ENCODE measurements around the gene DCTN3. TPM values are rescaled to one million over a fixed set of nuclear protein-coding genes. Genes with fewer than 3 reads are reported as not detected.

DCTN3 gene
- total RNA-seq, 1 experiment from 2014 or later, result 105 TPM

DNA sequence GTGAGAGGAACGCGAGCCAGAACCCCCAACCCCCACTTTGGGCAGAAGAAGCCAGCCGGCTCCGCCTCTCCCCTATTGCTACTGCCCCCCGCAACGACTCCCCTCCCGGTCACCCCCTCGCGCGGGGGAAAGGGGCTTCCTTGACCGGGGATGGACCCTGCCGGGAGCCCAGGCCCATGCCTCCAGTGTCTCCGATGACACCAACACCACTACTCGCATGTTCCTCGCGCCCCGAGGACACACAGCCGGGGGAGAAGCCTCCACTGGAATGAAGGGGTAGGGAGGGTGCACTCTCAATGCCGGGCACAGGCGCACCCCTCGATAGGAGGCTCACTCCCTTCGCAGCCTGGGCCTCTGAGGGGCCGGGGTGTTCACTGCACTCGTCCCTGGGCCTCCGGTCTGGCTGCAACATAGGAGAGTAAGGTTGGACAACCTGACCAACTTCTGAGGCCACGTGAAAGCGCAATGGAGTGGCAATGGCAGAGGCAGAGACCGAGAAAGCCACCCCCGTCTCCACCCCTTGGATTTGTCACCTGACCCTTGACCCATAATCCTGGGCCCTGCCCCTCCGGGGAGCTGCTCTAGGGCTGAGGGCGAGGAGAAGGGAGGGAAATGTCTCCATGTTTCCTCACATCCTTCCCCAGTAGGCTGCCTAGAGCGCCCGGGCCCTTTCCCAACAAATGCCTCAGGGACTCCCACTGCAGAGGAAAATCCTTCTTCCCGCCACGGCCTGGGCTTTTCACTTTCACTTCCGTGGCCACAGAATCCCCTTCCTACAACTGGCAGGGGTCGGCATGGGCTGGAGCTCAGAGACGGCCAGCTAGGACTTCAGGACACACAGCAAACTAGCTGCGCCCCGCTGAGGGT lies 29.7 kb downstream of the DCTN3 start:
- DNase-seq (ENCODE audit: low read depth), result no peak

DNA sequence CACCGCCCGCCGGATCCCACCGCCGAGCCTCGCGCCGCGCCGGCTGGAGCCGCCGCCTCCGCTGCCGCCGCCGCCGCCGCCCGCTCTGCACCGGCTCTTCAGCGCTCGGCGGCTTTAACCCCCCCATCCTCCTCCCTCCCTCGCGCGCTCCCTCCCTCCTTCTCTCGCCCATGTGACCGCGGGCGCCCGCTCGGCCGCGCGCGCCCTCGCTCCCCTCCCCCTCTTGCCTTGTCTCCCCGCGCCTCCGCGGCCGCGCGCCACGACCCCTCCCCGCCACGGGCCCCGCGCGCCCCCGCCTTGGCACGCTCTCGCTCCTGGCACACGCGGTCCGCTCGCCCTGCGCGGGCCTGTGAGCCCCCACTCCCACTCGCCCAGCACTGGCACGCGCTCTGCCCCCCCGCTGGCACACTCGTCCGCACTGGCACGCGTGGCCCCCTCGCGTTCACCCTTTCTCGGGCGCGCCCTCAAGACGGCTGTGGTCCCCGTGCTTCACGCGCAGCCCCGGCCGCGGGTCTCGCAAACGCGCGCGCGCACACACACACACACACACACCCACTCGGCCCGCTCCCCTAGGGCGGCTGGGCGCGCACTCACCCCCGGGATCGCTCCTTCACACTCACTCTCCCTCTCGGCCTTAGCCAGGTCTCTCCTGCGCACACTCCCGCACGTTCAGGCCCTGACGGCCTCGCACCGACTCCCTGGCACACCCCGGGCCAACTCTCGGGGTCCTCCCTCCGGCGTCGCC lies 30.5 kb downstream of the DCTN3 start, which contains the start of gene CNTFR:
Gene CNTFR (minus strand): TSS at position 89 of the 745 bp plus-strand sequence. CDS start 20,743 bp downstream, outside the sequence.
- no peak for DNase-seq (ENCODE audit: low read depth)

DNA sequence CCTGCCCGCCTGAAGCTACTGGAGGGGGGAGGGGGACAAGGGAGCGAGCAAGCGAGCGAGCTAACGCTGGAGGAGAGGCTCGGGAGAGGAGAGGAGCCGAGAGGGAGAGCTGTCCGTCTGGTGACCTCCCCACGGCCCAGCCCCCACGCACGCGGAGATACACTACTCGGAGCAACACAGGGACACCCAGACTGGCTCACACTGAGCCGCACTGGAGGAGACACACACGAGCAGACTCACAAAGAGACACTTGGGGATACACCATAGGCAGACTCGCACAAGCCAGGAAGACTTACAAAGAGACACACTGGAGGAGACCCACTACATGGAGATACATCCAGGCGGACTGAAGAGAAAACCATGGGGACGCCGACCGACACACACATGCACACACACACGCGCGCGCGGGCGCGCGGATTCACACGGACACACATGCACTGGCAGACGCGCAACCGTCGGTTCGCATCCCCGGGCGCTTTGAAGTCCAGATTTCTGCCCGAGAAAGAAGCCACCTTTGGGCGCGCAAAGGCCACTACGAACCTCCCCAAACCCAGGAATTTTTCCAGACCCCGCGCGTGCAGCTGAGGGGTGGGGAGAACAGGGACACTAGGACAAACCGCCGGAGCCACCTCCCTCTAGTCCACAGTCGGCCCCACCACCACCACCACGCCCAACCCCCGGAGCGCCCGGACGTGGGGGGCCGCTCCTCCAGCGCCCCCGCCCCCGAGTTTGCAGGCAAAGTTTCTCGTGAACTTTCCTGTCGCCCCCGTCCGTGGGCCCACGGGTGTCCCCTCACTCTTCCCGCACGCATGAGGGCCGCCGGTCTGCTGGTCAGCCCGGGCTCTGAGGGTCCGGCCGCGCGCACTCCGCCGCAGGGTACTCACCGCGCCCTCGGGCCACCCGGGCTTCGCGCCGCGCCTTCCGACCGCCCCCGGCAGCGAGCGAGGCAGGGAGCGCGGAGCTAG lies 31.3 kb downstream of the DCTN3 start:
- no peak for DNase-seq (ENCODE audit: low read depth)

DNA sequence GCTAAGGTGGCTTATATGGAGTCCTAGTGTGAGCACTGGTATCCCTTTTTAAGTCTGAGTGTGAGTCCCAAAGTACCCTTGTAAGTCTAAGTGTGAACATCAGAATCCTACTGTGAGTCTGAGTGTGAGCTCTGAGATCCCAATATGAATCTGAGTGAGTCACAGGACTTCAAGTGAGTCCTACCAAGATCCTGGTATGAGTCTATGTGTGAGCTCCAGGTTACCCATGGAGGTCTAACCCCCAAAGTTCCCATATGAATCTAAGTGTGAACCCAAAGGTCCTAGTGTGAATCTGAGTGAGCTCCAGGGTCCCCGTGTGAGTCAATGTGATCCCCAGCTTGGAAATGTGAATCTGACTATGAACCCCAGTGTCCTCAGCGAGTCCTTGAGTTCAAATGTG lies 33.0 kb downstream of the DCTN3 start:
- DNase-seq (ENCODE audit: low read depth), result no peak

GRCh38 chr9:34585946-34586669 lies 34.2 kb downstream of the DCTN3 start:
- no peak for DNase-seq (ENCODE audit: low read depth)

GRCh38 chr9:34584970-34585369 lies 35.3 kb downstream of the DCTN3 start:
- DNase-seq (ENCODE audit: low read depth), result no peak

GRCh38 chr9:34582787-34583186 lies 37.5 kb downstream of the DCTN3 start:
- no peak for DNase-seq (ENCODE audit: low read depth)

DNA sequence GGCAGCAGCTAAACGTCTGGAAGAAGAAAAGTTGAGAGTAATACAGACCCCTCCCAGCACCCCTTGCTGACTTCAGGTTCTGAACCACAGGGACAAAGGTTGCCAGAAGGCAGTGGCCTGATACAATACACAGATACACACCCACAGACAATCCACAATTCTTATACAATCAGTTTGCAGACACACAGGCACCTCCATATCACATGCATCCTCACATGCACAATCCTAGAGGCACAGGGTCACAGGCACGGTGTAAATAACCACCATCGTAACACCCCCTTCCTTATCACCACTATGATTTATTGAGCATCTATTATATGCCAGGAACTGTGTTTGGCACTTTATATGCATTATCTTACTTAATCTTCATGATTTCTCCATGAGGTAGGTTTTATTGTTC lies 39.0 kb downstream of the DCTN3 start:
- DNase-seq (ENCODE audit: low read depth), result no peak

DNA sequence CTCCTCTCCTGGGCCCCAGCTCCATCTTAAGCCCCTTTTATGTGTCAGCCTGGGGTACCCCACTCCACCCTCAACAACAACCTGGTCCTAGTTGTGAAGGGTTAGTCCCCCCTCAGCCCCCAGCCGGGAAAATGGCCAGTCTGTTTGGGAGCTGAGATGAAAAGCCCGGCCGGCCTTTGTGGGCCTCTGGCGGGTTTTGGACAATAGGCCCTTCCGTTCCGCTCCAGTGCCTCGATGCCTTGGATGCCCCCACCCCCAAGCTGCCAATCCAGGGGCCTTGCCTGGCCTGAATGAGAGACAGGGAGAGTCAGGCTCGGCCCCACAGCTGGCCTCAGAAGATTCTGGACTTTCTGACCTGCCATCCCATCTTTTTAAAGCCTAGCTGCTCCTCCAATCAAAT lies 39.9 kb downstream of the DCTN3 start:
- DNase-seq (ENCODE audit: low read depth), result no peak

- DNase-seq (ENCODE audit: low read depth), result no peak
These were observed 40.5 kb downstream of the DCTN3 start for GRCh38 chr9:34579808-34580163.

DNA sequence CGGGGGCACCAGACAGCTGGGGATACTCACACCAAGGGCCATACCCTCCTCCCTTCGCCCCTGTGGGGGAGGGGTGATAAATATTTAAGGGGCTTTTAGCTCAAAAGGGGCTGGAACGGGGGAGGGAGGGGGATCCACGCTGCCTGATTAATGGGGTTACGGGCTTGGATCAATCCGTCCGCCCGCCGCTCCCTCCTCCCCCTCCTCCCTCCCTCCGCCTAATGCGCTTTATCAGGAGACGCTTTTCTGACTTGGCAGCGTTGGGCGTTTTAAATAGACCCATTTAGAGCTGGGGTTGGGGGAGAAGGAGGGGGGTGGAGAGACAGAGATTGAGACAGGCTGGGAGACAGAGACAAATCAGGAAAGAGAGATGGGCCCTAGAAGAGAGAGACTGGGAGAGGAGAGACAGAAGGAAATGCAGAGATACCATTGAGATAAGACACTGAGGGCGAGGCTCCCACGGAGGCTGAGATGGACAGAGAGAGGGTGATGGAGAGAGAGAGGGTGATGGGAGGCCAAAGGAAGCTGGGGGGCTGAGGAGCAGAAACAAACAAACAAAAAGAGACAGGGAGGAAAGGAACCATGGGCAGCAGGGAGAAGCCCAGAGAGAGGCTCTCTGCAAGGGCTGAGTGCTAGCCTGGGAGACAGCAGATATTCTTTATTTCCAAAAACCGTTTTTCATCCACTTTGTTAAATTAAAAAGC lies 41.0 kb downstream of the DCTN3 start:
- DNase-seq (ENCODE audit: low read depth), result no peak

GRCh38 chr9:34578241-34579103 lies 41.8 kb downstream of the DCTN3 start:
- no peak for DNase-seq (ENCODE audit: low read depth)

- DNase-seq (ENCODE audit: low read depth), result no peak
These were observed 42.7 kb downstream of the DCTN3 start for GRCh38 chr9:34577400-34578240.

- DNase-seq (ENCODE audit: low read depth), result no peak
These were observed 43.5 kb downstream of the DCTN3 start for GRCh38 chr9:34576597-34577399.

DNA sequence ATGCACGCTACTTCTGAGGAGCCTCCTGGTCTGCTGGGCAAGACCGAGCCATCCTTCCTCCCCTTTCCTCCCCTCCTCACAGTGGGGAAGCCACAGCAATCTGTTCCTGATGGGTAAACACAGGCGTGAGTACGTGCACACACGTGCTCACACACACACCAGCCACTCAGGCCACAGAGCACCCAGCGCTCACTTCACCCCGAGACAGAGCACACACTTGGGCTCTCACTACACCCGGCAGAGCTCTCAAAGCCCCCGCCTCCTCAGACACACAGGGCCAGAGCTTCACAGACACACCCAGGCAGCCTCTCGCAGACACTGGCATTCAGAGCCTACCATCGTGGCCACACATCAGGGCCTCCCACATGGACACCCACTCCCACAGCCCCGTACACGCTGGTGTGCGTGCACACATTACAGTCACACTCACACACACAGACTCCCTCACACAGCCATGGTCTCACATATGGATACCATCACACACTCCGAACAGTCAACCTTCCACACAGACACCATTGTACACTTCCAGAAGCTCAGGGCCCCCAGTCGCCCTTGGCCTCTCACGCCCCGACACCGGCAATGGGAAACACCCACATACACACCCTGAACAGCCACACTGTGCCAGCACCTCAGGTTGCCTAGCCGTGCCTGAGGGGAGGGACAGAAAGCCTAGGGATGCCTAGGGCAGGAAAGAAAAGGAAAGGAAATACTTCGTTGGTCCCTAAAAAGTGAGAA lies 44.3 kb downstream of the DCTN3 start:
- DNase-seq (ENCODE audit: low read depth), result no peak

GRCh38 chr9:34575241-34575640 lies 45.1 kb downstream of the DCTN3 start:
- no peak for DNase-seq (ENCODE audit: low read depth)

- no peak for DNase-seq (ENCODE audit: low read depth)
These were observed 45.7 kb downstream of the DCTN3 start for GRCh38 chr9:34574571-34574970.
